ENCODE measurements around the gene SPG7.
"Not testable (repeated sequence)": the region's sequence is repeated elsewhere in the genome, so short reads cannot be mapped to it uniquely, and the experiment has no call there.

Gene SPG7

DNA sequence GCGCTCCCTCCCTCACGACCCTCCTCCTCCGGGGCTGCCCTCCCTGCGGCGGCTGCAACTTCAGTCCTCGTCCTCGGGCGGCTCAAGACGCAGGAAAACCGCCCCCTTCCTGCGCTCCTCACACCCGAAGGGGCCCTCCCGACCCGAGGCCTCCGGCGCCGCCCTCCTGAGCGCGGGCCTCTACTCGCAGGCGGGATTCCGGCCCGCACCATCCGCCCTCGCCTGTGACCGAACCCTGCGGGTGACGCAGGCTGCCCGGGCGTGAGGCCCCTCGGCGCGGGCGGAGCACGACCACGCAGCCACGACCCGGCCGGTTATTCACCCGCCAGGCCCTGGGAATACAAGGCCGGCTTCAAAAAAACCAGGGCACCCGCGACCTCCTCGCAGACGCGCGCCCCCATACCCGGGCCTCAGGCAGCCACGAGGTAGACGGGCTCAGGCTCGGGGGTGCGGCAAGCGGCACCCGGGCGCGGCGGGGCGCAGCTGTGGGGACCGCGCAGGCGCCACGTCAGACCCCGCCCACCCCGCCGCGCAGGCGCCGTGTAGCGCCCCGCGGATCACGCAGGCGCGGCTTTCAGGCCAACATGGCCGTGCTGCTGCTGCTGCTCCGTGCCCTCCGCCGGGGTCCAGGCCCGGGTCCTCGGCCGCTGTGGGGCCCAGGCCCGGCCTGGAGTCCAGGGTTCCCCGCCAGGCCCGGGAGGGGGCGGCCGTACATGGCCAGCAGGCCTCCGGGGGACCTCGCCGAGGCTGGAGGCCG lies at the start of gene SPG7:
TSS of gene SPG7 (plus strand) at position 570 of the 757 bp plus-strand sequence. CDS start at position 585, 15 bp downstream.
- peak; percentile 29 for DNase-seq

- DNase-seq, result no peak
Observed at GRCh38 chr16:89458551-89458950, 49.7 kb upstream of the SPG7 start.

DNA sequence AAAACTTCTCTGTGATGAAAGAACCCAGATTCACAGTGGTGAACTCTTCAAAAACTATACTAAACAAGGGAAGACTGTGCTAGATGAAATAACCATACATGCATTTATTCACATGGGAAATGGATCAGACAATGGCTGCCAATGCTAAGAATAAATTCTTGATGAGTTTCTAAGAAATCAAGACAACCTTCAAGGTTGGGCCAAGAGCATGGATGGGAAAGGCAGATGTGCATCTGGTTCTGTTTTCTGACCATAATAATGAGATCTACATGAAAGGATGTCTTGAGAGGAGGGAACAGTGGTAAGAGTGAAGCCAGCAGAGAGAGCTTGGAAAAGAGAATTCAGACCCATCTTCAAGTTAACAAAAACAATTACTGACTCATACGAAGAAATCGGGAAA lies 49.2 kb upstream of the SPG7 start:
- no peak for DNase-seq

DNA sequence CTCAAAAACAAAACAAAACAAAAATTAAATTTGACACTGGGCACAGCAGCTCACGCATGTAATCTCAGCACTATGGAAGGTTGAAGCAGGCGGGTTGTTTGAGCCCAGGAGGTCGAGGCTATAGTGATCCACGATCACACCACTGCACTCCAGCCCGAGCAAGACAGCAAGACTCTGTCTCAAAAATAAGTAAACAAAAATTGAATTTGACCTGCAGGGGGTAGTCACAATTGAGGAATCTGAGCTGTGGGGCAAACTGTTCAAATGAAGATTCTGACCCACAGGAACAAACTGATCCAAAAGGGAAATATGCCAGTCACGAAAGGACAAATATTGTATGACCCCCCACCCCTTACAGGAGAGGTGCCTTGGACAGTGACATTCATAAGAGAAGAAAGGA lies 47.6 kb upstream of the SPG7 start:
- DNase-seq, result no peak

DNA sequence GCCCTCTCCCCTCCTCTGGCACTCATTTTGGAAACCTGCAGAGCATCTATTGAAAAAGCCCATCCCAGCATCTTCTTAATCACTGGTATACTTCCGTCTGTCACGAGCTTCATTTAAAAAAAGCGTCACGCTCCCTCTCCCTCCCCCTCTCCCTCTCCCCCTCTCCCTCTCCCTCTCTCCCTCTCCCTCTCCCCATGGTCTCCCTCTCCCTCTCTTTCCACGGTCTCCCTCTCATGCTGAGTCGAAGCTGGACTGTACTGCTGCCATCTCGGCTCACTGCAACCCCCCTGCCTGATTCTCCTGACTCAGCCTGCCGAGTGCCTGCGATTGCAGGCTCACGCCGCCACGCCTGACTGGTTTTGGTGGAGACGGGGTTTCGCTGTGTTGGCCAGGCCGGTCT lies 46.3 kb upstream of the SPG7 start:
- DNase-seq, result not testable (repeated sequence)

DNA sequence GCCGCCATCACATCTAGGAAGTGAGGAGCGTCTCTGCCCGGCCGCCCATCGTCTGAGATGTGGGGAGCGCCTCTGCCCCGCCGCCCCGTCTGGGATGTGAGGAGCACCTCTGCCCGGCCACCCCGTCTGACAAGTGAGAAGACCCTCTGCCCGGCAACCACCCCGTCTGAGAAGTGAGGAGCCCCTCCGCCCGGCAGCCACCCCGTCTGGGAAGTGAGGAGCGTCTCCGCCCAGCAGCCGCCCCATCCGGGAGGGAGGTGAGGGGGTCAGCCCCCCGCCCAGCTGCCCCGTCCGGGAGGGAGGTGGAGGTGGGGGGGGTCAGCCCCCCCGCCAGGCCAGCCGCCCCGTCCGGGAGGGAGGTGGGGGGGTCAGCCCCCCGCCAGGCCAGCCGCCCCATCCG lies 45.6 kb upstream of the SPG7 start:
- not testable (repeated sequence) for DNase-seq

DNA sequence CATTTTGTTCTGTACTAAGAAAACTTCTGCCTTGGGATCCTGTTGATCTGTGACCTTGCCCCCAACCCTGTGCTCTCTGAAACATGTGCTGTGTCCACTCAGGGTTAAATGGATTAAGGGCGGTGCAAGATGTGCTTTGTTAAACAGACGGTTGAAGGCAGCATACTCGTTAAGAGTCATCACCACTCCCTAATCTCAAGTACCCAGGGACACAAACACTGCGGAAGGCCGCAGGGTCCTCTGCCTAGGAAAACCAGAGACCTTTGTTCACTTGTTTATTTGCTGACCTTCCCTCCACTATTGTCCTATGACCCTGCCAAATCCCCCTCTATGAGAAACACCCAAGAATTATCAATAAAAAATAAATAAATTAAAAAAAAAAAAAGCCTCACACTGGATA lies 44.9 kb upstream of the SPG7 start:
- not testable (repeated sequence) for DNase-seq

- no peak for DNase-seq
Observed at GRCh38 chr16:89466920-89467319, 41.3 kb upstream of the SPG7 start.

DNA sequence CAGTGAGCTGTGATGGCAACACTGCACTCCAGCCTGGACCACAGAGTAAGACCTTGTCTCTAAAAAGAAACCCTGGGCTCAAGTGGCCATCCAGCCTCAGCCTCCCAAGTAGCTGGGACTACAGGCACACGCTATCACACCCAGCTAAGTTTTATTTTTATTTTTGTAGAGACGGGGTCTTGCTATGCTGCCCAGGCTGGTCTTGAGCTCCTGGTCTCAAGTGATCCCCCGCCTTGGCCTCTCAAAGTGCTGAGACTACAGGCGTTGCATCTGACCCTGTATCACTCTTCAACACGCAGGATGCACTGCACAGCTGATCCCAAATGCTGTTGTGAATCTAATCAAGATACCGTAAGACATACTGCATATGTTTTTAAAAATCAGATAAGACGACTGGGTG lies 40.8 kb upstream of the SPG7 start:
- DNase-seq, result no peak

GRCh38 chr16:89472711-89473075 lies 35.5 kb upstream of the SPG7 start:
- no peak for DNase-seq

- no peak for DNase-seq
Observed at GRCh38 chr16:89473136-89473712, 35.0 kb upstream of the SPG7 start.

- DNase-seq, result no peak
Observed at GRCh38 chr16:89473791-89474414, 34.3 kb upstream of the SPG7 start.

- DNase-seq, result no peak
Observed at GRCh38 chr16:89475144-89475543, 33.1 kb upstream of the SPG7 start.

- DNase-seq, result no peak
Observed at GRCh38 chr16:89476379-89476778, 31.8 kb upstream of the SPG7 start.

DNA sequence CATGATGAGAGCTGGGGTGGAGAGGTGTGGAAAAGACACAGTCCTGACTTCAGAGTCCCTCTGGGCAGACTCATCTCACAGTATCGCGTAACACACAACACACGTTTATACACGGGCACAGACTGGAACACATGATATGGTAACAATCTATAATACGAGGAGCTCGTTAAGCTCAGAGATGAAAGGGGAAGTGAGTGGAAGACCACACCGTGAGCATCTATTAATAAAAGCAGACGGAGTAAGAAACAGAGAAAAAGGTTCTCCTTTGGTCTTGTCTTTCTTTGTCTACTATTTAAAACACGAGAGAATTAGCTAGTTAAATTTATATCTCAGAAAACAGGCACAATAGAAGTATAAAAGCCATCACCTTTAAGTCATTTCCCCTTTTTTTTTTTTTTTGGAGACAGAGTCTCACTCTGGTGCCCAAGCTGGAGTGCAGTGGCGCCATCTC lies 31.4 kb upstream of the SPG7 start:
- no peak for DNase-seq

DNA sequence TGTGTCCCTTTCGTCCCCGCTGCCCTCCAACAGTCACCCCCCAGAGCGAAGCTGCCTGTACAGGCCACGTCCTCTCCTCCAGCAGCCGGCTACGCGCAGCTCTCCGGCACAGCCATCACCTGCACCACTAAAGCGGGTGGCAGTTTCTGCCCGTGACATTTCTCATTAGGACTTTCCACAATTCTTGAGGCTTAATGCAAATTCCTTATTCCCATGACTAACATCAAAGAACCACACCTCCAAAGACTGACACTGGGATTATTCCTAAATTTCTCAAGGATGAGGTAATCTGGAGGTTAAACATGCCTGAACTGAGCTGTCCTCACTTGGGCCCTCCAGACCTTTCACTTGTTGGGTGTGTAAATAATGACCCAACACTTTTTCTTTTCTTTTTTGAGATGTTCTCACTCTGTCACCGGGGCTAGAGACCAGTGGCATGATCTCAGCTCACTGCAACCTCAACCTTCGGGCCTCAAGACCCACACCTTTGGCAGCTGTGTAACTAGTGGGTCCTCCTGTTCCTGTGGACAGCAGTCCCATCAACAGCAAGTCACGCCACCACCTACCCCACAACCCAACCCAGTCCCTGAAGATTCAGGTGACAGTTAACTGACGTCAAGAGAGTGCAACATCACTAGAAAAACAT lies 29.5 kb upstream of the SPG7 start:
- no peak for DNase-seq

DNA sequence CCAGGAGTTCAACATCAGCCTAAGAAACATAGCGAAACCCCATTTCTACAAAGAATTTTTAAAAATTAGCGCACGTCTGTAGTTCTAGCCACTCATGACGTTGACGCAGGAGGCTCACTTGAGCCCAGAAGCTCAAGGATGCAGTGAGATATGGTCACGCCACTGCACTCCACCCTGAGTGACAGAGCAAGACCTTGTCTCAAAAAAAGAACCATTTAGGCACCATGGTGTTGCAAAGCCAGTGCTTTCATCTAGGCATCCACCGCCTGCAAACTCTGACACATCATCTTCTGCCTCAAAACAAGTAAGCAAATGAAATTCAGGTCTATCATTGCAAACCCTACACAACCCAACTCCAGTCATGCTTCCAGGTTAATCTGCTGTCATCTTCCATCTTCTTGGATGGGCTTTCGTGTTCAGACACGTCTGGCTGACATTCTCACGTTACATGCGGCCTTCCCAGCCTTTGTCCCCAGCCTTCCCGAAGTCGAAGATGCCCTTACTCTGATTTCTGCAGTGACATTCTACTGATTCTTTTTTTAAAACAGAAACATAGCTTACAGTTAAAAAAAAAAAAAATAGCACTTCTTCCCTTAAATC lies 26.7 kb upstream of the SPG7 start:
- no peak for DNase-seq

DNA sequence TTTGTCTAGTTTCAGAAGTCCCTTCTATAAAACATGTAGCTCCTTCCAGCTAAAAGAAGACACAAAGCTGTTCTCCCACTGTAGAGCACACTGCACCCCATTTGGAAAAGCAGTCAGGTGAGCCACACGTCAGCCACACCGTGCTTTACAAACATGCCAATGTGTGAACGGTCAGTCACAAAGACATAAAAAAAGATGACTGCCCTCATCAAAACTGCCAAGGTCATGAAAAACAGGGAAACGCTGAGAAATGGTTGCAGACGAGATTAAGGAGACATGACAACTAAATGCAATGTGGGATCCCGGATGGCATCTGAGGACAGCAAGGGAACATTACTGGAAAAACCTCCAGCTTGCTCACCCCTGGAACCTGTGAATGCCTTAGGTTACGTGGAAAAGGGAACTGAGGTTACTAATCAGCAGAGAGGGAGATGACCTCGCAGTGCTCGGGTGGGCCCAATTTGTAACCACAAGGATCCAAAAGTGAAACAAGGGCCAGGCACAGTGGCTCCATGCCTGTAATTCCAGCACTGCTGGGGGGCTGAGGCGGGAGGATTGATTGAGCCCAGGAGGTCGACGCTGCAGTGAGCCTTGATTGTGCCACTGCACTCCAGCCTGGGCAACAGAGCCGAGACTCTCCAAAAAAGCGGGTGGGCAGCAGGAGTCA lies 25.9 kb upstream of the SPG7 start:
- DNase-seq, result no peak

DNA sequence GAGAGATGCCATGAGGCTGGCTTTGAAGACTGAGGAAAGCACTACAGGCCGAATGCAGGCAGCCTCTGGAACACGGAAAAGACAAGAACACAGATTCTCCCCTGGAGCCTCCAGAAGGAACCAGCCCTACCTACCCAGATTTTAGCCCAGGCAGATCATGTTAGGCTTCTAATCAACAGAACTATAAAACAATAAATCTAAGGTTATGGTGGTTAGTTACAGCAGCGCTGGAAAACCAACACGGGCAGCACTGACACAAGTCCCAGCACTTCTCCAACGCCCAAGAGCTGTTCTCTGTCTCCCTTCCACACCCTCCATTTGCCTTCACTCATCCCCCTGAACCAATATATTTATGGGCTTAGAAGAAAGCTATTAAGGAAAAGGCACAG lies 25.4 kb upstream of the SPG7 start:
- no peak for DNase-seq

GRCh38 chr16:89484041-89484501 lies 24.1 kb upstream of the SPG7 start:
- no peak for DNase-seq

GRCh38 chr16:89484923-89485679 lies 23.1 kb upstream of the SPG7 start:
- no peak for DNase-seq

DNA sequence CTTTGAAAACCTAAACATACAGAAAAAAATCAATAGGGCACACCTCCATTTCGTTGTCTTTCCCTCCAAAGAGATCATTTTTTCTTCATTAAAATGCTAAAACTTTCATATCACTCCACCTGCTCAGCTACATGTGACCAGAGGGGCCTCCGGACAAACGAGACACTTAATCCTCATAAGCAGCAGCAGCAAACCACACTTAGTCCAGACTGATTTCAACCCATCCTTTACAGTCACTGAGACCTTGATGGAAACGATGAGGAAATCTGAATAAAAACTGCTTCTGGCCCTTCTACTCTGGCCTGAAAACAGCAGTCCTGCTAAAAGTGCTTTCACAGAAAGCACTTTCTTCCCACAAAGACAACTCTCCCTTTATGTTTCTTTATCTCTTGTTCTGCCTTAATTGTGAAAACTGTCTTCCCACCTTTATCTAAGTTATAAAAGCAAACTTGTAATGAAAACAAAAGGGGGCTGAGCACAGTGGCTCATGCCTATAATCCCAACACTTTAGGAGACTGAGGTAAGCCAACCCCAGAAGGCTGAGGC lies 22.4 kb upstream of the SPG7 start:
- DNase-seq, result no peak
